ENCODE results near the gene MAPK8IP1.

The MAPK8IP1 gene

GRCh38 chr11:45949992-45950407 lies 64.5 kb downstream of the MAPK8IP1 start:
- DNase-seq = no peak

All from cerebellar nuclear complex (tissue), 1 donor.